ENCODE data around the gene TSPO. TPM values are rescaled to one million over a fixed set of nuclear protein-coding genes. Genes with fewer than 3 reads are reported as not detected.
A peak's percentile ranks its signal among the peaks of the same experiment; 100 is the strongest.

TSPO gene
- total and polyA plus RNA-seq, 11 donors, result 69.0 to 335 (median 125) TPM

DNA sequence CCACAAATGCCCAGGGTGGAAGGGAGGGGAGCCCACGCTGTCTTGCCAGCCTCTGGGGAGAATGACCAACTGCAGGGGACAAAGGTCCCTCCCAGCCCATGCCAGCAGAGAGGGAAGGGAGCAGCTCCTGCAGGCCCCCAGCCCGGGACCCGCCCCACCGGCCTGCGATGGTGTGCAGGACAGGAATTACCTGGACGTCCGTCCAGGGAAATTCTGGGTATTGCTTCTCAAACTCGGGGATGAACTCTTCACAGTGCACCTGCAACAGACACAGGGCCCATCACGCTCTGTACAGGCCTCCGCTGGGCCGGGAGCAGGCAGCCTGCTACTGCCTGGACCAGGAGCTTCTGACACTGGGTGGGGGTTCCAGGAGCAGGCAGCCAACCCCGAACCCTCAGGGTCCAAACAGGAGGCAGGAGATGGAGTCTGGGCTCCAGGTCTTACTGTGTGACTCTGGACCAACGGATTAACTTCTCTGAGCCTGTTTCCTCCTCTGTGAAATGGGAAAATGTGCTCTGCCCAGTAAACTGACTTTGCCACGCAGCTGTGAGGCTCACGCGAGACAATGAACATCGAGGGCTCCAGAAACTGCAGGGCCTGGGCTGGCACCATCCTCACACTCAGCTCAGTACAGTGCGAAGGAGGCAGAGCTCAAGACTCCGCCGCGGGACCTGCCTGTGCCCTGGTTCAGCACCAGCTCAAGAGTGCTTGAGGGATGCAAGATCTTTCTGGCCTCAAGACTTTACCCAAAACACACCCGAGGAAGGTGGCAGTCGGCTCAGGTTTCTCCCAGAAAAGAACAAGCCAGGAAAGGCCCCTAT, 18.2 kb downstream of the TSPO start:
- H3K27me3 ChIP-seq, result no peaks in the 10 kb centered on the region
- H3K4me3 ChIP-seq, result no peak overlapping the region
- ATAC-seq, result no peak
- intact Hi-C loops (cut with DNase I), result no loop called here
- no peak overlapping the region for H3K27ac ChIP-seq
- H3K4me1 ChIP-seq, result peaks cover 0 to 14% (median 4%) of the 10 kb centered on the region in 12 donors
- WGBS, 4 donors, result 86 to 93% (median 91%) methylated on average over 9 to 23 of the region's 23 CpGs
- no peaks in the 10 kb centered on the region for H3K9me3 ChIP-seq
- DNase-seq, result no peak
- peaks cover 2 to 66% (median 26%) of the 10 kb centered on the region in 9 donors for H3K36me3 ChIP-seq
- TF ChIP-seq, protein P1, sequence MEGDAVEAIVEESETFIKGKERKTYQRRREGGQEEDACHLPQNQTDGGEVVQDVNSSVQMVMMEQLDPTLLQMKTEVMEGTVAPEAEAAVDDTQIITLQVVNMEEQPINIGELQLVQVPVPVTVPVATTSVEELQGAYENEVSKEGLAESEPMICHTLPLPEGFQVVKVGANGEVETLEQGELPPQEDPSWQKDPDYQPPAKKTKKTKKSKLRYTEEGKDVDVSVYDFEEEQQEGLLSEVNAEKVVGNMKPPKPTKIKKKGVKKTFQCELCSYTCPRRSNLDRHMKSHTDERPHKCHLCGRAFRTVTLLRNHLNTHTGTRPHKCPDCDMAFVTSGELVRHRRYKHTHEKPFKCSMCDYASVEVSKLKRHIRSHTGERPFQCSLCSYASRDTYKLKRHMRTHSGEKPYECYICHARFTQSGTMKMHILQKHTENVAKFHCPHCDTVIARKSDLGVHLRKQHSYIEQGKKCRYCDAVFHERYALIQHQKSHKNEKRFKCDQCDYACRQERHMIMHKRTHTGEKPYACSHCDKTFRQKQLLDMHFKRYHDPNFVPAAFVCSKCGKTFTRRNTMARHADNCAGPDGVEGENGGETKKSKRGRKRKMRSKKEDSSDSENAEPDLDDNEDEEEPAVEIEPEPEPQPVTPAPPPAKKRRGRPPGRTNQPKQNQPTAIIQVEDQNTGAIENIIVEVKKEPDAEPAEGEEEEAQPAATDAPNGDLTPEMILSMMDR (IDR thresholded peaks at IDR 0.05), result no peak
- no peak for TF ChIP-seq POLR2A (IDR thresholded peaks at IDR 0.05)

DNA sequence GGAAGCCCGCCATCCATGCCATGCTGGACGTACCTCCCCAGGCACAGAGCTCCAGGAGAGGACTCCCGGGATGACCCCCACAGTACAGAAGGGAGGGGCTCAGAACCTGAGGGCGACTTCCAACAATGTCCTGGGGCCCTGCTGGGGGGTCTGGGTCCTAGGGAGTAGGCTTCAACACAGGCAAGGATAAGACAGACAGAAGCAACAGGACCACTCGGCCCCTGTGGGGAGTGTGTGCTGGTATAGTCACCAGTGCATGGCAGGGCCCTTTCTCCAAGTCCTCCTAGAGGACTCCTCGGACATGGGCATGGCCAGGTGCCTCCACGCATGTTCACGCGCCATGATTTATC, 18.7 kb downstream of the TSPO start:
- peaks cover 2 to 72% (median 26%) of the 10 kb centered on the region in 9 donors for H3K36me3 ChIP-seq
- H3K9me3 ChIP-seq, result no peaks in the 10 kb centered on the region
- ATAC-seq, result no peak
- intact Hi-C loops (cut with DNase I), result no loop called here
- DNase-seq, result peak in 1 of 5 donors; percentile 47
- H3K27ac ChIP-seq, result no peak overlapping the region
- H3K4me3 ChIP-seq, result no peak overlapping the region
- WGBS, 4 donors, result 95 to 99% (median 96%) methylated on average over 9 of the region's 9 CpGs
- no peaks in the 10 kb centered on the region for H3K27me3 ChIP-seq
- H3K4me1 ChIP-seq, result peaks cover 0 to 8% (median 0%) of the 10 kb centered on the region in 12 donors
- no peak for TF ChIP-seq POLR2A (IDR thresholded peaks at IDR 0.05)
- TF ChIP-seq, protein P1 (IDR thresholded peaks at IDR 0.05), result no peak

DNA sequence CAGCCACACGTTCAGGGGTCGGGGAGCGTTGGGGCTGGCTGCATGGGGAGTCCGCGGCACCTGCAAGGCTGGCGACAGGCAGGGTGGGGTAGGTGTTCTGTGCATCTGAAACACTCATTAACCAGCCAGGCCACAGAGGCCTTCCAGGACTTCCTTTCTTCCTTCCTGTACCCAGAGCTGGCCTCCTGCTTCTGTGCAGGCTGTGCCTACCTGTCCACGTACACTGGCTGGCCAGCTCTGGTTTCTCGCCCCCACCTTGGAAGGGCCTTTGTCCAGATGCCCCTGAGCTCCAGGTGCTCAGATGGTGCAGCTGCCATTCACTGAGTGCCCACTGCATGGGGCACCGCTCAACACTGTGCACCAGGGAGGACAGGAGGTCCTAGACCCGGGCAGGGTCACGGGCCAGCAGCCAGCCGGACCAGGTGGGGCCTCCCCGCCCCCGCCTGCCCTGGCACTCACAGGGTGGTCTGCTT, 19.7 kb downstream of the TSPO start:
- Histone ChIP-seq H3K9me3 (no peaks in the 10 kb centered on the region), H3K4me1 (peaks cover 0 to 6% (median 0%) of the 10 kb centered on the region in 12 donors), H3K27me3 (no peaks in the 10 kb centered on the region), H3K36me3 (peaks cover 2 to 80% (median 35%) of the 10 kb centered on the region in 9 donors), H3K27ac (no peak overlapping the region), H3K4me3 (no peak overlapping the region)
- WGBS, 4 donors, result 76 to 85% (median 83%) methylated on average over 8 to 14 of the region's 14 CpGs
- intact Hi-C loops (cut with DNase I), result no loop called here
- TF ChIP-seq POLR2A (IDR thresholded peaks at IDR 0.05), result no peak
- TF ChIP-seq, protein P1 (IDR thresholded peaks at IDR 0.05), result no peak
- DNase-seq (peak in 1 of 5 donors; percentile 51), ATAC-seq (no peak)

DNA sequence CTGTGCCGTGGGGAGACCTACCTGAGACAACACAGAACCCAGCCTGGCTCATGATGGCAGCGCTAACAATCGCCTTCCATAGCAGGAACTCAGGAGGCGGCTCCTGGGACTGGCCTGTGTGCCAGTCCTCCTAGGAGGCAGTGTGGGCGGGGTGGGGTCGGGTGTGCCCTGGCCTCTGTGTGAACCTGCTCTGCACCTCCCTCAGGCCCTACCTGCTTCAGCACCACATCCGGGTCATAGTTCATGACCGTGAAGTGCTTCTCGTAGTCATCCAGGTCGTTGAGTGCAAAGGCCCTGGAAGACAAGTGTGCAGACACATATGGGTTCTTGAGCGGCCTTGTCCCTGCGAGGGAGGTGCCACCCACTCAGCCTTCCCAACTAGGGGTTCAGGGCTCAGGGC, 20.2 kb downstream of the TSPO start:
- no peak for ATAC-seq
- Histone ChIP-seq H3K27me3 (no peaks in the 10 kb centered on the region), H3K36me3 (peaks cover 2 to 82% (median 36%) of the 10 kb centered on the region in 9 donors), H3K4me1 (peaks cover 0 to 6% (median 0%) of the 10 kb centered on the region in 12 donors), H3K4me3 (no peak overlapping the region), H3K9me3 (no peaks in the 10 kb centered on the region), H3K27ac (no peak overlapping the region)
- 57 to 93% (median 88%) methylated on average over 1 to 12 of the region's 12 CpGs for WGBS, 4 donors
- intact Hi-C loops (cut with DNase I), result no loop called here
- no peak for DNase-seq
- TF ChIP-seq, protein P1 (IDR thresholded peaks at IDR 0.05), result no peak
- no peak for TF ChIP-seq POLR2A (IDR thresholded peaks at IDR 0.05)

All from heart left ventricle (tissue), 16 donors.